IMR-90 (cell line): Measurements from ENCODE around the gene PREP.

Source experiments
- CHD1 ChIP-seq: IDR thresholded peaks from 2 replicates; pipeline ENCODE4 v1.6.1; 2012; ENCODE audit warnings: low read depth, low read length, improper control_type of control experiment
- MXI1 ChIP-seq: IDR thresholded peaks from 2 replicates; pipeline ENCODE4 v1.6.1; 2012; ENCODE audit warnings: low read depth, mild to moderate bottlenecking, low read length, moderate library complexity, borderline replicate concordance
- POLR2A ChIP-seq: IDR thresholded peaks from 2 replicates; pipeline ENCODE4 v1.6.1; 2012; ENCODE audit warnings: mild to moderate bottlenecking, low read depth, low read length
- RAD21 ChIP-seq: IDR thresholded peaks from 2 replicates; pipeline ENCODE4 v1.6.1; 2012; ENCODE audit warnings: low read length, improper control_type of control experiment
- SMC3 ChIP-seq: fragments of 150-350 bp; IDR thresholded peaks from 2 replicates; pipeline ENCODE4 v1.6.1; 2016; ENCODE audit warnings: low read depth, mild to moderate bottlenecking, antibody characterized with exemption, low read length, moderate library complexity
- TF ChIP-seq, protein P1 (sequence below): conservative IDR thresholded peaks from 2 replicates; pipeline ENCODE4 v1.5.1; 2012; ENCODE audit warnings: mild to moderate bottlenecking, low read depth, low read length, improper control_type of control experiment
- TF ChIP-seq, protein P2 (sequence below): fragments of 150-350 bp; IDR thresholded peaks from 2 replicates; pipeline ENCODE4 v1.6.1; 2016; ENCODE audit warnings: low read depth, mild to moderate bottlenecking, low read length, moderate library complexity, borderline replicate concordance
- TF ChIP-seq, protein P3 (sequence below): fragments of 150-350 bp; IDR thresholded peaks from 2 replicates; pipeline ENCODE4 v1.6.1; 2017; ENCODE audit warnings: mild to moderate bottlenecking, antibody characterized with exemption, low read length, low read depth

DNA sequence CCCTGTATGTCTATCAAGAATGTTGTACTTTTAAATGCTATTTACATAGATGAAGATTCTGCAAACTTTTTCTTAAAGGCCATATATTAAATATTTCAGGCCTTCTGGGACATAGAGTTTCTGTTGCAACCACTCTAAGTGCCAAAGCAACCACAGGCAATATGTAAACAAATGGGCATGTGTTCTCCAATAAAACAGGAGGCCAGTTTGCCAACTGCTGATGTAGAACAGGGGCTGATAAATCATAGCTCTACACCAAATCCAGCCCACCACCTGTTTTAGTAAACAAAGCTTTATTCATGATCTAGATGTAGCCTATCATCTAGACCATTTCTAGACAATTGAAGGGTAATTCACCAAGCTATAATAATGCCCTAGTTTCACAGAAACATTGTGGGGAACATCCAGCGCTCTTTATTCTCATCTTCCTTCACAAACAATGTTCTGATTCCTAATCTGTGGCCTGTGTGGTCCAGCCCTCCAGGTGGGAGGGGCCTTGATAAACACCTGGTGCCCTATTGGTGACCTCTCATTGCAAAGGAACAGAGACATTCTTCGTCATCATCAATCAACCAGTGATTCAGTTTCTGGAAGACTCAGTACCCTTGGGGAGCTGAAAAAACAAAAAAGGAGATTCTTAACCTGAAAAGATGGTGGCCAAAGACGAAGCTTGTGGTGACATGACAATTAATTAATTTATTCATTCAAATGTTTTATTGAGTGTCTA is 80.2 kb downstream of the PREP start:
- TF ChIP-seq, protein P1, sequence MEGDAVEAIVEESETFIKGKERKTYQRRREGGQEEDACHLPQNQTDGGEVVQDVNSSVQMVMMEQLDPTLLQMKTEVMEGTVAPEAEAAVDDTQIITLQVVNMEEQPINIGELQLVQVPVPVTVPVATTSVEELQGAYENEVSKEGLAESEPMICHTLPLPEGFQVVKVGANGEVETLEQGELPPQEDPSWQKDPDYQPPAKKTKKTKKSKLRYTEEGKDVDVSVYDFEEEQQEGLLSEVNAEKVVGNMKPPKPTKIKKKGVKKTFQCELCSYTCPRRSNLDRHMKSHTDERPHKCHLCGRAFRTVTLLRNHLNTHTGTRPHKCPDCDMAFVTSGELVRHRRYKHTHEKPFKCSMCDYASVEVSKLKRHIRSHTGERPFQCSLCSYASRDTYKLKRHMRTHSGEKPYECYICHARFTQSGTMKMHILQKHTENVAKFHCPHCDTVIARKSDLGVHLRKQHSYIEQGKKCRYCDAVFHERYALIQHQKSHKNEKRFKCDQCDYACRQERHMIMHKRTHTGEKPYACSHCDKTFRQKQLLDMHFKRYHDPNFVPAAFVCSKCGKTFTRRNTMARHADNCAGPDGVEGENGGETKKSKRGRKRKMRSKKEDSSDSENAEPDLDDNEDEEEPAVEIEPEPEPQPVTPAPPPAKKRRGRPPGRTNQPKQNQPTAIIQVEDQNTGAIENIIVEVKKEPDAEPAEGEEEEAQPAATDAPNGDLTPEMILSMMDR = no peak
- TF ChIP-seq SMC3 = no peak
- TF ChIP-seq, protein P2, sequence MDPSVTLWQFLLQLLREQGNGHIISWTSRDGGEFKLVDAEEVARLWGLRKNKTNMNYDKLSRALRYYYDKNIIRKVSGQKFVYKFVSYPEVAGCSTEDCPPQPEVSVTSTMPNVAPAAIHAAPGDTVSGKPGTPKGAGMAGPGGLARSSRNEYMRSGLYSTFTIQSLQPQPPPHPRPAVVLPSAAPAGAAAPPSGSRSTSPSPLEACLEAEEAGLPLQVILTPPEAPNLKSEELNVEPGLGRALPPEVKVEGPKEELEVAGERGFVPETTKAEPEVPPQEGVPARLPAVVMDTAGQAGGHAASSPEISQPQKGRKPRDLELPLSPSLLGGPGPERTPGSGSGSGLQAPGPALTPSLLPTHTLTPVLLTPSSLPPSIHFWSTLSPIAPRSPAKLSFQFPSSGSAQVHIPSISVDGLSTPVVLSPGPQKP = no peak
- TF ChIP-seq MXI1 = no peak
- no peak for TF ChIP-seq RAD21
- TF ChIP-seq, protein P3, sequence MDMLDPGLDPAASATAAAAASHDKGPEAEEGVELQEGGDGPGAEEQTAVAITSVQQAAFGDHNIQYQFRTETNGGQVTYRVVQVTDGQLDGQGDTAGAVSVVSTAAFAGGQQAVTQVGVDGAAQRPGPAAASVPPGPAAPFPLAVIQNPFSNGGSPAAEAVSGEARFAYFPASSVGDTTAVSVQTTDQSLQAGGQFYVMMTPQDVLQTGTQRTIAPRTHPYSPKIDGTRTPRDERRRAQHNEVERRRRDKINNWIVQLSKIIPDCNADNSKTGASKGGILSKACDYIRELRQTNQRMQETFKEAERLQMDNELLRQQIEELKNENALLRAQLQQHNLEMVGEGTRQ = no peak
- no peak for TF ChIP-seq POLR2A
- no peak for TF ChIP-seq CHD1
